Neuronal stem cell (in vitro differentiated cells): Measurements from ENCODE around the gene CPXM1. TPM values are rescaled to one million over a fixed set of nuclear protein-coding genes. Genes with fewer than 3 reads are reported as not detected.
A peak's percentile ranks its signal among the peaks of the same experiment; 100 is the strongest.

Experiments
- DNase-seq: peaks from one replicate; pipeline ENCODE4 v3.0.0-alpha.2; 2013; ENCODE audit warnings: low spot score
- H2AFZ ChIP-seq: one replicate; pipeline ENCODE4 v1.6.1; 2013; ENCODE audit warnings: mild to moderate bottlenecking, low read length, inconsistent platforms
- H2AK5ac ChIP-seq: 2 replicates; pipeline ENCODE4 v1.6.1; 2013; ENCODE audit warnings: low read depth, mild to moderate bottlenecking, inconsistent platforms, low read length, moderate library complexity, mixed read lengths
- H2BK120ac ChIP-seq: 2 replicates; pipeline ENCODE4 v1.6.1; 2013; ENCODE audit warnings: low read depth, mild to moderate bottlenecking, inconsistent platforms, low read length, moderate library complexity, mixed read lengths
- H2BK12ac ChIP-seq: one replicate; pipeline ENCODE4 v1.6.1; 2013; ENCODE audit warnings: low read length, inconsistent platforms
- H2BK15ac ChIP-seq: 2 replicates; pipeline ENCODE4 v1.6.1; 2013; ENCODE audit warnings: mild to moderate bottlenecking, low read length, inconsistent platforms, mixed read lengths
- H2BK5ac ChIP-seq: one replicate; pipeline ENCODE4 v1.6.1; 2013; ENCODE audit warnings: inconsistent platforms, mild to moderate bottlenecking, low read length, moderate library complexity
- H3K14ac ChIP-seq: one replicate; pipeline ENCODE4 v1.6.1; 2013; ENCODE audit warnings: low read length, inconsistent platforms
- H3K18ac ChIP-seq: 2 replicates; pipeline ENCODE4 v1.6.1; 2013; ENCODE audit warnings: low read length, inconsistent platforms
- H3K23ac ChIP-seq: 2 replicates; pipeline ENCODE4 v1.6.1; 2013; ENCODE audit warnings: low read depth, mild to moderate bottlenecking, mixed read lengths, low read length, inconsistent platforms; ENCODE audit not compliant: poor library complexity
- H3K27ac ChIP-seq: replicated peaks from 3 replicates; pipeline ENCODE4 v1.5.1; 2013; ENCODE audit warnings: low read length, inconsistent platforms
- H3K27me3 ChIP-seq, 3 experiments: 2 replicates each; pipeline ENCODE4 v1.6.1; 2013; ENCODE audit warnings: low read length in 3 of 3, mild to moderate bottlenecking in 2 of 3, inconsistent platforms in 1 of 3, low read depth in 1 of 3, mixed read lengths in 1 of 3, moderate library complexity in 1 of 3; ENCODE audit not compliant: control insufficient read depth in 3 of 3, insufficient read depth in 3 of 3
- H3K36me3 ChIP-seq, 2 donors: replicated peaks in 1 of 2; 2 replicates each; pipeline ENCODE4 v1.6.1; 2013; ENCODE audit warnings: low read length in 2 of 2; ENCODE audit not compliant: control insufficient read depth in 2 of 2, insufficient read depth in 2 of 2
- H3K4ac ChIP-seq: 2 replicates; pipeline ENCODE4 v1.6.1; 2013; ENCODE audit warnings: inconsistent platforms, mild to moderate bottlenecking, low read length, moderate library complexity
- H3K4me1 ChIP-seq, 2 donors: 1 replicate in 1 of 2; 2 replicates in 1 of 2; pipeline ENCODE4 v1.6.1; 2013; ENCODE audit warnings: low read length in 2 of 2, low read depth in 1 of 2; ENCODE audit not compliant: control insufficient read depth in 2 of 2, insufficient read depth in 1 of 2
- H3K4me2 ChIP-seq: one replicate; pipeline ENCODE4 v1.6.1; 2013; ENCODE audit warnings: mild to moderate bottlenecking, low read length, inconsistent platforms; ENCODE audit not compliant: insufficient read depth, poor library complexity, severe bottlenecking
- H3K4me3 ChIP-seq, 2 donors: 2 replicates each; pipeline ENCODE4 v1.5.1; 2013; ENCODE audit warnings: low read length in 2 of 2, mild to moderate bottlenecking in 2 of 2, inconsistent platforms in 1 of 2, moderate library complexity in 1 of 2
- H3K79me1 ChIP-seq: one replicate; pipeline ENCODE4 v1.6.1; 2013; ENCODE audit warnings: low read depth, mild to moderate bottlenecking, inconsistent platforms, low read length, moderate library complexity
- H3K9ac ChIP-seq: one replicate; pipeline ENCODE4 v1.6.1; 2013; ENCODE audit warnings: mild to moderate bottlenecking, low read depth, low read length, inconsistent platforms; ENCODE audit not compliant: poor library complexity
- H3K9me3 ChIP-seq, 2 donors: replicated peaks in 1 of 2; 2 replicates each; pipeline versions ENCODE3 to v1.6.1; 2013; ENCODE audit warnings: low read length in 2 of 2, mild to moderate bottlenecking in 2 of 2, inconsistent platforms in 1 of 2, low read depth in 1 of 2, mixed read lengths in 1 of 2, moderate library complexity in 1 of 2; ENCODE audit not compliant: control insufficient read depth in 2 of 2, insufficient read depth in 1 of 2
- H4K8ac ChIP-seq: one replicate; pipeline ENCODE4 v1.6.1; 2013; ENCODE audit warnings: low read depth, mild to moderate bottlenecking, inconsistent platforms, low read length, moderate library complexity
- H4K91ac ChIP-seq: one replicate; pipeline ENCODE4 v1.6.1; 2013; ENCODE audit warnings: low read length, low read depth, mild to moderate bottlenecking, inconsistent platforms; ENCODE audit not compliant: poor library complexity
- WGBS, 2 donors: extraction: QIAGEN DNeasy Blood & Tissue Kit; methylation state at CpG; one replicate each; pipeline ENCODE4 v1.1.7; 2013; ENCODE audit warnings: missing lambda C conversion rate in 2 of 2, mixed read lengths in 1 of 2; ENCODE audit not compliant: insufficient read length in 2 of 2, insufficient replicate concordance in 1 of 2; ENCODE audit errors: extremely low coverage in 2 of 2; 5-methylcytosine and 5-hydroxymethylcytosine counted together
- polyA plus RNA-seq, 2 experiments: library from polyadenylated mRNA; stranded (reverse); fragments of 200-250 nt; gene quantifications; one replicate each; pipeline ENCODE4 v1.2.3, GENCODE V29; 2013

The CPXM1 gene
- polyA plus RNA-seq (2013, experiment 1 of 2) = 100 TPM
- polyA plus RNA-seq (2013, experiment 2 of 2) = 97.5 TPM

GRCh38 chr20:2800521-2801285 is at the start of gene CPXM1:
CPXM1 (minus strand) TSS chr20:2800627; CDS start chr20:2800572, 55 bp downstream.
- Histone ChIP-seq H2BK12ac (peak within 1 kb of the TSS; percentile 98), H3K79me1 (peaks cover 8% of the 10 kb centered on the region), H4K8ac (peak within 1 kb of the TSS; percentile 100), H3K27me3 (peaks cover 15 to 41% (median 21%) of the 10 kb centered on the region in 3 experiments), H2BK5ac (peak within 1 kb of the TSS; percentile 46), H3K4me2 (peak within 1 kb of the TSS; percentile 97), H3K23ac (peak within 1 kb of the TSS; percentile 99), H3K9me3 (no peaks in the 10 kb centered on the region), H3K18ac (peak within 1 kb of the TSS; percentile 99), H2AFZ (peak within 1 kb of the TSS; percentile 93), H2AK5ac (peak within 1 kb of the TSS; percentile 90), H3K27ac (peak within 1 kb of the TSS; percentile 80), H4K91ac (peak within 1 kb of the TSS; percentile 87), H3K14ac (peak within 1 kb of the TSS; percentile 99), H3K4me3 (peak within 1 kb of the TSS; percentile 88 to 100), H3K4ac (peak within 1 kb of the TSS; percentile 97), H3K36me3 (peaks cover 26 to 37% of the 10 kb centered on the region in 2 donors), H3K4me1 (peaks cover 15% of the 10 kb centered on the region in 2 donors), H2BK120ac (peak within 1 kb of the TSS; percentile 65), H2BK15ac (peak within 1 kb of the TSS; percentile 74), H3K9ac (peak within 1 kb of the TSS; percentile 100)
- peak; percentile 66 for DNase-seq
- no CpG with 5 or more reads among the region's 52 CpGs for WGBS, 2 donors

DNA sequence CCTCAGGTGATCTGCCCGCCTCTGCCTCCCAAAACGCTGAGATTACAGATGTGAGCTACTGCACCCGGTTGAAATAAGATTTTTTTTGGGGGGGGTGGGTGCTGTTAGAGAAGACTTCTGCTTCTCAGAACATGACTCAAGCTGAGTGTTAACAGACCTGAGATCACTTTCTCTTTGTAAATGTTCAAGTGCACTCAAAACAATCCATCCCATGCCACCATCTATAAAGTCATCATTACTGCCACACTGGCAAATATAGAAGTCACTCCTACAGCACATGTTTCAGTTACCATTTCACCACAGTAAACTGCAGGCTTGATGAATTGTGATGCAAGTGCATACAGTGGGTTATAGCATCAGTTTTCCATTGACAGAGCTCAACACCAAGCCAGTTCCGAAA is 49.1 kb upstream of the CPXM1 start:
- Histone ChIP-seq H4K8ac (no peak overlapping the region), H2BK12ac (no peak overlapping the region), H3K4me1 (peaks cover 2 to 6% of the 10 kb centered on the region in 2 donors), H3K23ac (no peak overlapping the region), H2AK5ac (no peak overlapping the region), H2BK15ac (no peak overlapping the region), H3K4me3 (no peak overlapping the region), H3K27ac (no peak overlapping the region), H2AFZ (no peak overlapping the region), H3K18ac (no peak overlapping the region), H2BK5ac (no peak overlapping the region), H3K9me3 (no peaks in the 10 kb centered on the region), H3K9ac (no peak overlapping the region), H4K91ac (no peak overlapping the region), H3K27me3 (no peaks in the 10 kb centered on the region), H3K36me3 (peaks cover 0 to 1% of the 10 kb centered on the region in 2 donors), H3K14ac (no peak overlapping the region), H3K4ac (no peak overlapping the region), H3K79me1 (no peaks in the 10 kb centered on the region), H2BK120ac (no peak overlapping the region), H3K4me2 (no peak overlapping the region)
- DNase-seq = no peak
- WGBS, 2 donors = no CpG with 5 or more reads among the region's 4 CpGs

DNA sequence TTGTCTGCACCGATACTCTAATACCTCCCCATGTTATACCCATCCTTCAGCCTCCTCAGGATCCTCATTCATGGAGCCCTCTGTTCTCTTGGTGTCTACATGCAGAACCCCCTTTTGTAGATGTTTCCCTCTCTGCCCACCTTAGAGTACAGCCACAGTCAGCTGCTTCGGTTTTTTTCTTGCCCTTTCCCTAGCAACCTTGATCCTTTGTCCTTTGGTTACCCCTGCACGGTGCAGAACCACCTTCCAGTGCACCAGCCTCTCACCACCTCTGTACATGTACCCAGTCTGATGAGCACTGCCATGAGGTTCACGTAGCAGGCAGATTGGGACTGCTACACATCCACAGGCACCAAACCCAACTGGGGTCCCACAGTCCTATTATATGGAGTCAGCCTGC is 47.4 kb upstream of the CPXM1 start:
- Histone ChIP-seq H4K91ac (no peak overlapping the region), H2AK5ac (peak overlapping the region; percentile 16), H2BK120ac (no peak overlapping the region), H3K27ac (no peak overlapping the region), H2BK15ac (no peak overlapping the region), H3K4me1 (peaks cover 2 to 6% of the 10 kb centered on the region in 2 donors), H3K4me2 (no peak overlapping the region), H3K9ac (no peak overlapping the region), H3K36me3 (peaks cover 0 to 1% of the 10 kb centered on the region in 2 donors), H3K27me3 (no peaks in the 10 kb centered on the region), H2AFZ (no peak overlapping the region), H3K23ac (peak overlapping the region; percentile 34), H2BK12ac (no peak overlapping the region), H3K9me3 (no peaks in the 10 kb centered on the region), H3K4ac (no peak overlapping the region), H3K79me1 (no peaks in the 10 kb centered on the region), H4K8ac (peak overlapping the region; percentile 32), H2BK5ac (no peak overlapping the region), H3K4me3 (peak overlapping the region in 1 of 2 donors; percentile 42), H3K18ac (no peak overlapping the region), H3K14ac (no peak overlapping the region)
- no peak for DNase-seq
- WGBS, 2 donors = no CpG with 5 or more reads among the region's 4 CpGs

DNA sequence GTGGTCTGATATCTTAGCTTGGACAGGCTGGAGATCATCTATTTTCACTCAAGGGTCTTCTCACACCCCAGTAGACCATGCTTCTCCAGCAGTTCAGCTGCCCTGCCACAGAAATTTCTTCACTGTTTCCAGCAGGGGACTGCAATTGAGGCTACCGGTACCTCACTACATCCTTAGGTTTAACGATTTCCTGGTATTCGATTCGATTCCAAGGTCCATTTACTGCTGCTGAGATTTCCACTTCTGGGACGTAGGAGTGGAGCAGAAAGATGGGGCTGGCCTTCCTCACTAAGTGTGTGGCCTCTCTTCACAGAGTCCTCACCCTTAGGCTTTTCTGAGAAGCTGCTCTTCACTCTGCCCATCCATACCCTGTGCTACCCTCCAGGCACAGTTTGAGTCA is 46.3 kb upstream of the CPXM1 start:
- H2BK5ac ChIP-seq = no peak overlapping the region
- no peaks in the 10 kb centered on the region for H3K27me3 ChIP-seq
- H4K91ac ChIP-seq = no peak overlapping the region
- H3K9me3 ChIP-seq = no peaks in the 10 kb centered on the region
- no peak overlapping the region for H3K4me3 ChIP-seq
- H3K36me3 ChIP-seq = peaks cover 0 to 1% of the 10 kb centered on the region in 2 donors
- H2BK120ac ChIP-seq = no peak overlapping the region
- H3K14ac ChIP-seq = no peak overlapping the region
- H2AK5ac ChIP-seq = no peak overlapping the region
- H2AFZ ChIP-seq = no peak overlapping the region
- no peak overlapping the region for H3K18ac ChIP-seq
- H4K8ac ChIP-seq = no peak overlapping the region
- no peaks in the 10 kb centered on the region for H3K79me1 ChIP-seq
- no peak overlapping the region for H3K27ac ChIP-seq
- no CpG with 5 or more reads among the region's 5 CpGs for WGBS, 2 donors
- H3K4me2 ChIP-seq = no peak overlapping the region
- DNase-seq = no peak
- no peak overlapping the region for H3K4ac ChIP-seq
- no peak overlapping the region for H2BK12ac ChIP-seq
- H3K23ac ChIP-seq = no peak overlapping the region
- H3K9ac ChIP-seq = no peak overlapping the region
- H2BK15ac ChIP-seq = no peak overlapping the region
- H3K4me1 ChIP-seq = peaks cover 0 to 4% of the 10 kb centered on the region in 2 donors
